GM19239 (cell line): ENCODE measurements around the gene DUSP8.
"Not testable (repeated sequence)": the region's sequence is repeated elsewhere in the genome, so short reads cannot be mapped to it uniquely, and the experiment has no call there.

Experiments
- DNase-seq: peaks from one replicate; pipeline ENCODE4 v3.0.0; 2011; ENCODE audit warnings: low spot score; ENCODE audit not compliant: insufficient read length
- FAIRE-seq: peaks from 2 replicates; lab custom pipeline; 2011; peaks lifted over from hg19 to GRCh38; lab: Jason Lieb, UNC

DUSP8 gene, protein sequence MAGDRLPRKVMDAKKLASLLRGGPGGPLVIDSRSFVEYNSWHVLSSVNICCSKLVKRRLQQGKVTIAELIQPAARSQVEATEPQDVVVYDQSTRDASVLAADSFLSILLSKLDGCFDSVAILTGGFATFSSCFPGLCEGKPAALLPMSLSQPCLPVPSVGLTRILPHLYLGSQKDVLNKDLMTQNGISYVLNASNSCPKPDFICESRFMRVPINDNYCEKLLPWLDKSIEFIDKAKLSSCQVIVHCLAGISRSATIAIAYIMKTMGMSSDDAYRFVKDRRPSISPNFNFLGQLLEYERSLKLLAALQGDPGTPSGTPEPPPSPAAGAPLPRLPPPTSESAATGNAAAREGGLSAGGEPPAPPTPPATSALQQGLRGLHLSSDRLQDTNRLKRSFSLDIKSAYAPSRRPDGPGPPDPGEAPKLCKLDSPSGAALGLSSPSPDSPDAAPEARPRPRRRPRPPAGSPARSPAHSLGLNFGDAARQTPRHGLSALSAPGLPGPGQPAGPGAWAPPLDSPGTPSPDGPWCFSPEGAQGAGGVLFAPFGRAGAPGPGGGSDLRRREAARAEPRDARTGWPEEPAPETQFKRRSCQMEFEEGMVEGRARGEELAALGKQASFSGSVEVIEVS

DNA sequence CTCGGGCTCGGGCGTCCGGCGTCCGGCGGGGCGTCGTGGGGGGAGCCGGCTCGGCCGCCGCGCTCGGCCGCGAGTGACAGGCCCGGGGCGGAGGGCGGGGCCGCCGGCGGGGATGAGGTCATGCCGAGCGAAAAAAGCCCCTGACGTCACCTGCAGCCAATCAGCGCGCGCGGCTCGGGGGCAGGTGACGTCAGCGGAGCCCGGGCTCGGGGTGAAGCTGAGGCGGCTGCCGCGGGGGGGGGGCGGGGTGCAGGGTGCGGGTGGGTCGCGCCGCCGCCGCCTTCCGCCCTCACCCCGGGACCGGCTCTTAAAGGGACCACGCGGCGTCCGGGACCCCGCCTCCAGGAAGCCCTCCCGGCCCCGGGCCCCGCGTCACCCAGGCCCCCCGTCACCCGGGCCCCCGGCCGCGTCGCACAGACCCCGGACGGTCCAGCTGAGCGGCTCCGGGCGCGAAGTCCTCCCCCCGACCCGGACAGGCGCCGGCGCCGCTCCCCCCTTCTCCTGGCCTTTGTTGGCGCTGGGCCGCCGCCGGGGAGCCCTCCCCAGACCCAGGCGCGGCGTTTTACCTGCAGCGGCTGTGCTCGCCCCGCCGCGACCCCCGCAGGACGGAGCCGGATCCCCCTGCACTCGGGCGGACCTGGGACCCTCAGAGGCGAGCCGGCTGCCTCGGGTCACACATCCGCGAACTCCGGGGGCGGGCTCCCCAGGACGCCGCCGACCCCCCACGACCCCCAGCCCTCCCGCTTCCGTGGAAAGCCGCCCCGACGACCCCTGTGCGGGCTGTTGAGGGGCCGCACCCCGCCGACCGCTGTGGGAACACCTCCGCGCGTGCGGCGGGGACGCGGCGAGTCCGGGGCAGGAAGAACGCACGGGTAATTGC, at the start of gene DUSP8:
TSS of gene DUSP8 (minus strand) at position 75 of the 880 bp plus-strand sequence. CDS start 6,445 bp downstream, outside the sequence.
- FAIRE-seq: no peak
- DNase-seq: peak; percentile 97

DNA sequence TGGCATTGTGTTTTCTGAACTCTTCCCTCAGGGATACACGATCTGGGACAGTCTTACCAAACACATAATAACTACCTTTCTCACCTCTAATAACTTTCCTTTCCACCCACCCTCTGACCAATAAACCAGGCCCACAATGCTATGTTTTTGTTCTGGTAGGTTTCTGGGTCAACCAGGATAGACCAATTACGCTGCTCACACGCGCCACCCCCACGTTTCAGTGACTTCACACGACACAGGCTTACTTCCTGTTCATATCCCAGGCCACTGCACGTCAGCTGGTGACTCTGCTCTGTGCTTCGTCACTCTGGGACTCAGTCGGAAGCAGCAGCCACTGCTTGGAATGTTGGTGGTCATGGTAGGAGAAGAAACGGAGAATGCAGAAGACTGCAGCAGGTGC, 47.4 kb upstream of the DUSP8 start:
- DNase-seq (no peak), FAIRE-seq (no peak)

DNA sequence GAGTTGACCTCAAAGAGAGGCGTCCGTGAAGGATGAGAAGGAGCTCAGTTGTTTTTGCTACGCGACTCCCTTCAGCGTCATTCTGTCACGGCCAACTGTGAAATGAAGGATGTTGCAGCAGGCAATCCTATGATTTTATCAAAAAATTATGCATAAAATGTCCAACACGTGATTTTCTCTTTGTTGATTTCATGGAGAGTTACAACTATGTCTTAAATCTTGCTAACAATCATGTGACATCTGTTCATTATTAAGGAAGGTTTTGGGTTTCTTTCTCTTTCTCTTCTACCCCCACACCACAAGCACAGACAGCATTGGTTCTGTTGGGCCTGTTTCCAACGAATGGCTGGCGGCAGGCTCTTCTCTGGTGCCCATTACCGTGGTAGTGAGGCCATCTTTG, 46.2 kb upstream of the DUSP8 start:
- no peak for FAIRE-seq
- DNase-seq: no peak

DNA sequence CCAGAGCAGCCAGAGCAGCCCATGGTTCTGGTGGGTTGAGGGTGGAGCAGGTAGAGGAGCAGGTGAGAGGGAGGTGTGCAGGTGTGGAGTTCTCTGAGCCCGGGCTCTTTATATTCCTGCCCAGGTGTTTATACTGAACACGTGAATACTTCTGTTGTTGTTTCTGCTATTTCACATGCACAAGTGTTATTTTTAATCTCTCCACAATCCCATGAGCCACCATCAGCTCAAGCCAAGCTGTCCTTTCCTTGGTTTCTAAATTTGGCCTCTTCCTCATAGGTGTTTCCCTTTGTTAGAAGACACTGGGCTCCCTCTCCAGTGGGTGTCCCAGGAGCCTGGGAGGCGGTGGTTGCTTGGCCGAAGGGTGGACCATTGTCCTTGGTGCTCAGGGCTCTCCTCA, 36.3 kb upstream of the DUSP8 start, which contains the start of gene KRTAP5-3:
TSS of gene KRTAP5-3 (minus strand) at position 101 of the 400 bp plus-strand sequence. CDS start at position 23, 78 bp downstream.
- FAIRE-seq (no peak), DNase-seq (no peak)

DNA sequence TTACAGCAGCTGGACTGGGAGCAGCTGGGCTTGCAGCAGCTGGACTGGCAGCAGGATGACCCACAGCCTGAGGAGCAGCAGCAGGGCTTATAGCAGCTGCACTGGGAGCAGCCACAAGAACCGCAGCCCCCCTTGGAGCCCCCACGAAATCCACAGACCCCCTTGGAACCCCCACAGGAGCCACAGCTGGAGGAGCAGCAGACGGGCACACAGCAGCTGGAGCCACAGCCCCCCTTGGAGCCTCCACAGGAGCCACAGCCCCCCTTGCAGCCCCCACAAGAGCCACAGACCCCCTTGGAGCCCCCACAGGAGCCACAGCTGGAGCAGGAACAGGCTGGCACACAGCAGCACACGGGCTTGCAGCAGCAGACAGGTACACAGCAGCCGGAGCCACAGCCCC, 35.8 kb upstream of the DUSP8 start:
- not testable (repeated sequence) for FAIRE-seq, DNase-seq

DNA sequence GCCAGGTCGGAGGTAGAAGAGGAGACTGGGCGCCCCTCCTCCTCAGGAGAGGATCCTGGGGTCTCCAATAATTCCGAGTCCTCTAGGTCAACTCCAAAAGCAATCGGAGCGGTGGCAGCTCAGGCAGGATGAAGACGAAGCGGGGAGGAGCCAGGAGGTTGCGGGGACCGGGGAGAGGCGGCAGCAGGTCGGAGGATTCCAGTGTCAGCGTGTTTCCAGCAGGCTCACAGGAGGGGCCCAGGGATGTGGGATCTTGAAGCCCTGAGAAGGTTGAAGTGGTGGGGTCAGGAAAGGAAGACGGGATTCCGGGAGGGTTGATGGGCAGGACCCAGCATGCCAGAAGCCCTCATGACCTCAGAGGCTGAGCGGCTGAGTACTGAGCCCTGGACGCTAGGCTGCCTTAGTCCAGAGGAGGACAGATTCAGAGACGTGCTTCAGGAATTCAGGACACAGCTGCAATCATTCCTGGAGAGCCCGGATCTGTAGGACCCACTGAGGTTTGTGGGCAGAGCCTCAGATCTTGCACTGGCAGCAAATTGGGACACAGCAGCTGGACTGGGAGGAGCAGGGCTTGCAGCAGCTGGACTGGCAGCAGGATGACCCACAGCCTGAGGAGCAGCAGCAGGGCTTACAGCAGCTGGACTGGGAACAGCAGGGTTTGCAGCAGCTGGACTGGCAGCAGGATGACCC, 35.2 kb upstream of the DUSP8 start:
- not testable (repeated sequence) for FAIRE-seq, DNase-seq

DNA sequence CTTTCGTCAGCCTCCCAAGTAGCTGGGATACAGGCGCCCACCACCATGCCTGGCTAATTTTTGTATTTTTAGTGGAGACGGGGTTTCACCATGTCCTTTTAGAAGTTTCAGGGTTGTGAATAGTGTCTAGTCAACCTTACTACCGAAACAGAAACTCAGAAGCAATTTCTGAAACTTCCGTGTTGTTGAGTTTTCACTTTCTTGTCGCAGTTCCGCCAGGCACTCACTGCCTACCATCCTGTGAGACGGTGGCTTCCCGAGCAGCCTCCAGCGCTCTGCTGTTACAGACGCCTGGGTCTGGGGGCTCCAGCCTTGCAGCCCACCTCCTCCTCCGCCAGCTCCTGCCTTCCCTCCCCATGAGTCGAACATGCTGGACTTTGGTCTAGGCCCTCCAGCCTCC, 33.9 kb upstream of the DUSP8 start:
- peak; percentile 95 for FAIRE-seq
- peak; percentile 86 for DNase-seq

DNA sequence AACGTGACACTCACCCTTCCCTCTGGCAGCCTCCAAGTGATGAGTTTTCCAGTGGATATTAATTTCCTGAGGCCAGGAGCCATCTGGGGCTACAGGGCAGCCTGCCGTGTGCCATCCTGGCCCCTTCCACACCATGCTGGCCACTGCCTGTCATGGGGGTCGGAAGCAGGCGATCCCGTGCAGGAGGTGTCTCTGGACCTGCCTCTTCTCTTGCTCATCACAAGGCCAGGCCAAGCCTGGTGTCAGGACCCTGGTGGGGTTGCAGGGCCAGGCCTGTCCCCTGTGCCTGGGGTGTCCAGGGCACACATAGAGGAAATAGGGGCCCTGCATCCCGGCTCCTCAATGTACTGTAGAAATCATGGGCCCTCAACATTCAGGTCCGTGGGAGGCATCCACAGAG, 32.6 kb upstream of the DUSP8 start:
- no peak for FAIRE-seq
- no peak for DNase-seq

DNA sequence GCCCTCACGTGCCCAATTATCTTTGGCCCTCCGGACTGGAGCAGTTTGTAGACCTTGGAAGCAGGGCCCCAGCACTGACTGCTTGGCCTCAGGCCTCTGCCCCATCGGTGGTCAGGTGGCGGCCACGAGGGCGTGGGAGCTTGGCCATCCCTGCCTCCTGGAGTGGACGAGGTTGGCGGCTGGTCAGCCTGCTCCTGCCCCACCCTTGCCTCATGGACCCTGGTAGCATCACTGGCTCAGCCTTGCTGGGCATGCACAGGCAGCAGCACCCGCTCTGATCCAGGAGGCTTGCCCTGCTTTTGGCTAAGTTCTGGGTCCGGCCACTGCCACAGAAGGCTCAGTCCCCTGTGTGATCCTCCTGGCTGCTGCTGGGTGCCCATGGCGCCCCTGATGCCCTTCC, 32.1 kb upstream of the DUSP8 start:
- no peak for FAIRE-seq

DNA sequence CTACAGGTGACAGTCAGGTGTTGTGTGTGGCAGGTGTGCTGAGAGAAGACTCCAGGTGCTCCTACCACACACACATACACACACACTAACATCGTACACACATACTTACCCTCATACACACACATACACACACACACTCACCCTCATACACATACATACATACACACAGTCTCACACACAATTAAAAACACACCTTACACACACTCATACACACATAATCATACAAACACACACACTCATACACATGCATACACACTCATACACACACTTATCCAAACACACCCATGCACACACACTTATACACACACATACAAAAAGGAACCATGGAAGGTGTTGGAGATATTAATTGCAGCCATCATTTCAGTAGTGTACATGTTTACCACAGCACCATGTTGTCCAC, 31.6 kb upstream of the DUSP8 start:
- no peak for DNase-seq
- no peak for FAIRE-seq

More for the DNA sequence above, 32.1 kb upstream of the DUSP8 start:
- no peak for DNase-seq

DNA sequence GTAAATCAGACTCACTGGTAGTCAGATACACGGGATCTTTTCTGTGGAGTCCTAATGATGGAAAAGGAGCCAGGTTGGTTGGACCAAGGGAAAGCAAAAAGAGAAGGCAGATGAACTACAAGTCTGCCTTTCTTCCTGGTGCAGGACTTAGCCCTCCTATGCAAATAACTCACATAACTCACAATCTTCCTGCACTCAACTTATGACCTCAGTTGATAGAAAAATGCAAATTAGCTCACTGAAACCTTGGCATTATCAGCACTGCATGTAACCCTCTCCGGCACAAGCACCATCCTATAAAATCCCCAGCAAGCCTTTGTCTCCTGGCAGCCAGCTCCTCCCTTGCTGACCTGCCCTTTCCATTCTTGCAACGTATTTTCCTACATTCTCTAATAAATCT, 29.6 kb upstream of the DUSP8 start:
- not testable (repeated sequence) for FAIRE-seq, DNase-seq

DNA sequence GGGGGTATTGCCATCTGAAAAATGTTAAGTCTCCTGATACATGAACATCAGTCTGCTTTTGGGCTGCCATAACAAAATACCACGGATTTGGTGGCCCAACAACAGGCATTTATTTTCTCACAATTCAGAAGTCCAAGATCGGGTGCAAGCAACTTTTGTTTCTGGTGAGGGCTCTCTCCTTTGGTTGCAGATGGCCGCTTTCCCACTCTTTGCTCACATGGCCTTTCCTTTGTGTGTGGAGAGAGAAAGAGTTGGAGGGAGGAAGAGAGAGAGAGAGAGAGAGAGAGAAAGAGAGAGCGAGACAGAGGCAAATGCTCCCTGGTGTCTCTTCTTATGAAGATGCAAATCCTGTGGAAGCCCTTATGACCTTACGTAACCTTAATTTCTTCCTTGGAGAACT, 28.6 kb upstream of the DUSP8 start:
- DNase-seq (no peak), FAIRE-seq (no peak)

DNA sequence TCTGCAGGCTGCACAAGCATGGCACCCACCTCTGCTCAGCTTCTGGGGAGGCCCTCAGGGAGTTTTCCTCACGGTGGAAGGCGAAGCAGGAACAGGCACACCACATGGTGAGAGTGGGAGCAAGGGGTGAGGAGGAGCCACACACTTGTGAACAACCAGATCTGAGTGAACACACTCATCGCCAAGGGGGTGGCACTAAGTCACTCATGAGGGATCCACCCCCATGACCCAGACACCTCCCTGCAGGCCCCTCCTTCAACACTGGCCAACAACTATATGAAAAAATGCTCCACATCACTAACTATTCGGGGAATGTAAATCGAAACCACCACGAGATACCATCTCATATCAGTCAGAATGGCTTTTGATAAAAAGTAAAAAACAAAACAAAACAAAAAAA, 26.7 kb upstream of the DUSP8 start:
- DNase-seq (no peak), FAIRE-seq (no peak)

DNA sequence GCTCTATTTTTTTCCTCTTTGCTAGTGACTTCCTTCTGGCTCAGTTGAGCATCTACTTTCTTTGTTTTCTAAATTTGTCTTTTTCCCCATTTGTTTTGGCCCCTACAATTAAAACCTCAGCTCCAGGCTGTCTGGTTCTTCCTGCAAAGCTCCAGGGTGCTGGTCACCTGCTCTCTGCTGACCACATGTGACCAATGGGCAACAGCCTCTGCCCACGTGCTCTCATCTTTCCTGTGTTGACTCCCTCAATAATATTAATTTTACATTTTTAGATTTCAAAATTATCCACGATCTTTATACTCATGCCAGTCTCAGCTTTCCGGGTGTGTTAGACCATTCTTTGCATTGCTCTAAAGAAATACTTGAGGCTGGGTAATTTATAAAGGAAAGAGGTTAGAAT, 26.3 kb upstream of the DUSP8 start:
- not testable (repeated sequence) for FAIRE-seq

DNA sequence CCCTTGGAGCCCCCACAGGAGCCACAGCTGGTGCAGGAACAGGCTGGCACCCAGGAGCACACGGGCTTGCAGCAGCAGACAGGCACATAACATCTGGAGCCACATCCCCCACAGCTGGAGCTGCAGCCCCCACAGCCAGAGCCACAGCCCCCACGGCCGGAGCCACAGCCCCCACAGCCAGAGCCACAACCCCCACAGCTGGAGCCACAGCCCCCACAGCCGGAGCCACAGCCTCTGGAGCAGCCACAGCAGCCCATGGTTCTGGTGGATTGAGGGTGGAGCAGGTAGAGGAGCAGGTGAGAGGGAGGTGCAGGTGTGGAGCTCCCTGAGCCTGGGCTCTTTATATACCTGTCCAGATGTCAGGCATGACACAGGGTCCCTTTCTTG, 25.9 kb upstream of the DUSP8 start, which contains the start of gene KRTAP5-2:
TSS of gene KRTAP5-2 (minus strand) at position 301 of the 387 bp plus-strand sequence. CDS start at position 257, 44 bp downstream.
- DNase-seq (no peak), FAIRE-seq (no peak)

More for the DNA sequence above, 26.3 kb upstream of the DUSP8 start:
- not testable (repeated sequence) for DNase-seq

DNA sequence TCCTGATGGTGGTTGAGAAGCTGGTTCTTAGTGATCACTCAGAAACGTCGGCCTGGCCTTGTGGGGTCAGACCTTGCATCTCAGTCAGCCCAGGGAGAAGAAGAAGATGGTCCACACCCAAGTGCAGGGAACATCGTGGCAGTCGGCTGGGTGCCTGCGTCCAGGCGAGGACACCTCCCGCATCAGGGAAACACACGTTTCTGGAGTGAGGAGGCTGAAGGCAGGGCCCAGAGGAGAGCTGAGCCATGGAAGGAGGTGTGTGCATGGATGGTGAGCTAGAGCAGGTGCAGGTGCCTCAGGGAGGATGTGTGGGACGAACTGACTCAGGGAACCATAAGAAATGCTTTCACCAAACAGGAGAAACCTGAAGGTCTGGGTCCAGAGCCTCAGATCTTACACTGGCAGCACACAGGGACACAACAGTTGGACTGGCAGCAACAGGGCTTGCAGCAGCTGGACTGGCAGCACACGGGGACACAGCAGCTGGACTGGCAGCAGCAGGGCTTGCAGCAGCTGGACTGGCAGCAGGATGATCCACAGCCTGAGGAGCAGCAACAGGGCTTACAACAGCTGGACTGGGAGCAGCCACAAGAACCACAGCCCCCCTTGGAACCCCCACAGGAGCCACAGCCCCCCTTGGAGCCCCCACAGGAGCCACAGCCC, 25.4 kb upstream of the DUSP8 start:
- no peak for FAIRE-seq
- DNase-seq: no peak

DNA sequence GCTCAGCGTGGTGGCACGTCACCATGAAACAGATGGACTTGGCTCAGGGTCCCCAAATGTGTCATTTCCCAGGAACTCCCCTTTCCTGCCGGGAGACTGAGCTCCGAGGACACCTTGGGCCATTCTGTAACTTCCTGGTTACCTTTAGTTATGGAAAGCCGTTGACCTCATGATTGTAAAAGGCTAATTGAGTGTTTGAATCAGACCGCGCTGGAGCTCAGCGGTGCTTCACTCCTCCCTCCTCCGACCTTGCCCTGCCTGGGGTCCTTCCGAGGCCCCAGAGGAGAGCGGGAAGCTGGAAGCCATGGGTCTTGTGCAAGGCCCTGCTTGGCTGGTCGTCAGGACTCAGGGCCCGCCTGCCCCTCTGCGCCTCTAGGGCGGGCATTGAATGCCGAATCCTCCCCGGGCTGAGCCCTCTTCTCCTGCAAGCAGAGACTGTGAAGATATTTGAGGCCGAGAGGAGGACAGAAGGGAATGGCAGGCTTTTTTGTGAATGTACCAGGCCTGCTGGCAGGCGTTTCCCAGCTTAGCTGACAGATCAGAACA, 24.6 kb upstream of the DUSP8 start:
- not testable (repeated sequence) for DNase-seq, FAIRE-seq

DNA sequence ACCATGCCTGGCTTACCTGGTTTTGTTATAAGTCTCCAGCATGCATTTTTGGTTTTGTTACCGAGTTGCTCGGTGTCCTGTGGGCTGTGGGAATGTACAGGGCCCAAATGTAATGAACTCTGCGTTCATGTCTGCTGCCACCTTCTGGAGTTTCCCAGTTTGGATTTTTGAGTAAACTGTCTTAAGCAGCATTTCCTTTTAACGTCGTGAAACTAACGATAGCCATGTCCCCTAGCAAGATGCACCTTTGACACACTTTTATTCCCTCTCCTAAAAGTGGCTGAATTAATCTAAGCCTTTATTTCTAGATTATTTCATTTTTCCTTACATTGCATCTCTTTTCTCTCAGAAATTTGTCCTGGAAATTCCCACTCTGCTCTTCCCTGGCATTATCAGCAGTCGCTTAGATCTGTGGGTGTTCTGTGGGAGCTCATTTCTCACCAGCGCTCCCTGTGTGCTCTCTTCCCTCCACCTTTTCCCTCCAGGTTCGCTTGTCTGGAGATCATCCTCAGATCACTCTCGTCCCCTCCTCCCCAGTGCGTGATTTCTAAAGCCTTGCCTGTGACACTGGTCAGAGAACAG, 24.0 kb upstream of the DUSP8 start:
- peak; percentile 11 for FAIRE-seq
- DNase-seq: not testable (repeated sequence)

DNA sequence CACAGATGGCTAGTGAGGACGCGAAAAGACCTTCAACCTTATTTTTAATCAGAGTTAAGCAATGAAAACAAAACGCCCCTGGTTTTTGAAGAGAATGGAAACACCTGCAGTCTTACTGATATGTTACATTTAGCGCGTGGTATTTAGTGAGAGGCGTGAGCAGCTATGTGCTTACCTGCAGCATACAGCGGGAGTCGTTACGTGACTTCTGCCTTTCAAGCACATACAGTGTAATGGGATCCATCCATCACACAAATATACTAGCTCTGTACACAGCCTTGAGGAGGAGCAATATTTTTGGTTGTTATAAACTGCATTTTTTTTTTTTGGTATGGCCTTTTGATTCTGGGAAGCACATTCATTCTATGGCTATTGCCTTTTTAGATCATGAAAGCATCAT, 20.6 kb upstream of the DUSP8 start:
- DNase-seq (no peak), FAIRE-seq (no peak)
